ENCODE results near the gene CCDC159.

The CCDC159 gene

GRCh38 chr19:11390933-11391680, 44.8 kb downstream of the CCDC159 start:
- DNase-seq (ENCODE audit: low spot score): no peak

- DNase-seq (ENCODE audit: low spot score): no peak
These were observed 50.8 kb downstream of the CCDC159 start for GRCh38 chr19:11397089-11397610.

GRCh38 chr19:11399667-11400066, 53.3 kb downstream of the CCDC159 start:
- no peak for DNase-seq (ENCODE audit: low spot score)

GRCh38 chr19:11400798-11401197, 54.5 kb downstream of the CCDC159 start:
- no peak for DNase-seq (ENCODE audit: low spot score)

- no peak for DNase-seq (ENCODE audit: low spot score)
These were observed 55.7 kb downstream of the CCDC159 start for GRCh38 chr19:11401808-11402543.

Data from germinal center (tissue), 1 donor.